GM18861 (cell line): ENCODE measurements around the gene ITPK1.

ENCODE experiments used
- ATAC-seq: cut with Tn5 transposase; IDR thresholded peaks from one replicate; pipeline ENCODE4 v1.9.1; 2021; ENCODE audit not compliant: unreplicated experiment

The ITPK1 gene

GRCh38 chr14:92974541-92975345 is 141.0 kb downstream of the ITPK1 start:
- no peak for ATAC-seq

DNA sequence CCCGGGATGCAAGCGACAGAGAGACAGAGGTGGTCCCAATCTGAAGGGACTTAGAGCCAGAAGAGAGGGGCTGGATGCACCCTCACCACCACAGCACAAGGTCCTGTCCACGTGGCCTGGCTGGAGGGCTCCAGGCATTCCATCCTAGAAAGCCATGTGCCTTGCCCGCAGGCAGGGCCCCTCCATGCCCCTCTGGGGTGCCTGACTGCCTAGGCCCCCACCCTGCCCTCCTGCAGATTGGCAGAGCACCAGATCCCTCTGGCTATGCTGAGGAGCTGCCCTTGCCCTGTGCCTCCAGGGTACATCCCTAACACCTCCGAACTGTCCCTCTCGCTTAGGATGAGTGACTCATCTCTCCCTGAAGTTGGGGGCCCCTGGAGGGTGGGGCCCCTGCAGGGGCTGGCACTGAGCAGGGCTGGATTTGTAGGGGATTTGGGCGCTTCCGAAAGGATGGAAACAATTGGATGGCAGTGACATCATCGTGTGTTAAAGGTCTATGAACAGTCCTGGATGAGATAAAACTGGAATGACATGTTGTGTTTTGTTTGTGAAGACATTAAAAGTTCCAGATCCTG is 141.8 kb downstream of the ITPK1 start:
- ATAC-seq = no peak

DNA sequence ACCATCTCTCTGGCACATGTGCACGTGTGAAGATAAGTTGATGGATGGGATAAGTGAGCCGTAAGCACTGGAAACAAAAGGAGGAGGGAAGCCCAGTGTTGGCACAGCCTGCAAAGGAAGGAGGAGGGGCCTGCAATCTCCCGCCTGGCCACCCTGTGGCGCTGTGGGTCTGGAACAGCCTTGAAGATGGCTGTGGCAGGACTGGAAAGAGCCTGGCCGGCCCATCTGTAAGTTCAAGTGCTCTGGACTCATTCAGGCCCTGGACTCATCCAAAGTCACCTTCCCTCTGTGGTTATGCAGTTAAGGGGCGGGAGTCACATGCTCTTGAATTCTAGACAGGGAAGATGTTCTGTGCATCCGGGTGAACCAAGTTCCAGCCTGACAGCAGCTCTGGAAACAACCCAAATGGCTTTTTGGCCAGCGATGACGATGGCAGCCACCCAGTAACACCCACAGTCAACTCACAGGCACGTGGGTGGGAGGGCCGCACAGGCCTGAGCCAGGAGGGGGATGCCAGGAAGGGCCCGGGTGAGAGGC is 142.4 kb downstream of the ITPK1 start:
- ATAC-seq = no peak

DNA sequence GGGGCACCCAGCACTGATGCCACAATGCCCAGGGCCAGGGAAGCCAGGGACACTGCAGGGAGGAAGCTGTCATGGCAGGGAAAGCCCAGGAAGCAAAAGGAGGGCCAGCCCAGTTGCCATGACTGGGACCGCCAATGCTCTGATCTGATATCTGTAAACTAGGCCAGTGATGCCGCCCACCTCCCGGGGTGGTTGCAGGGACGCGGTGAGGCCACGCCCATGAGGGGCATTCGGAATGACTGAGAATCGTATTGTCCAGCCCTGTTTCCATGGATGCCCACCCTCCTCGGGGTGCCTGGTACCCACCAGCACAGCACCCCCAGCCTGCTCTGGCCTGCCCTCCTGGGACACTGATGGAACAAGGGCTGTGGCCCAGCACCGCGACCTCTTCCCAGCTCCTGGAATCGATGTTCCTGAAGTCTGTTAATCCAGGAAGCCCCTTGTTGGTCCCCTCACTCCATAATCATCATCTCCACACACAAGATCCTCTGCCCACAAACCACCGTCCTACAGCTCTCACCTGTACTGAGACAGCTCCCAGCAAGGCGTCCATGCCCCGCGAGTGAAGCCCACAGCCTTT is 144.0 kb downstream of the ITPK1 start:
- no peak for ATAC-seq

DNA sequence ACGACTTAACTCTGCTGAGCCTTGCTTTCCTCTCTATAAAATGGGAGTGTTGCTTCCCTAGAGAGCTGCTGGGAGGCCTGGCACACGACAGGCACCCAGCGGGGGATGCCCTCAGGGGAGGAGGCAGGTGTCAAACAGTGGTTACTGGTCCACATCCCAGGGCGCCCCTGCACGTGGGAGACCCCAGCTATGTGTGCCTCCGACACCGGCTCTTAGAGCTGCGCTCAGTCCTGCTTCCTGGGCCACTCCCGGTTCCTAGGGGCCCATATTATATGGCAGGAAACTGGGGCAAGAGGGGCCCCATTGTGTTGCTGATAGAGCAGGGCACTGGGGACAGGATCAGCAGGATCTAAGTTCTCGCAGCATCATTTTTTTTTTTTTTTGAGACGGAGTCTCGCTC is 145.5 kb downstream of the ITPK1 start:
- ATAC-seq = no peak

- no peak for ATAC-seq
Observed at GRCh38 chr14:92969871-92970270, 145.9 kb downstream of the ITPK1 start.

DNA sequence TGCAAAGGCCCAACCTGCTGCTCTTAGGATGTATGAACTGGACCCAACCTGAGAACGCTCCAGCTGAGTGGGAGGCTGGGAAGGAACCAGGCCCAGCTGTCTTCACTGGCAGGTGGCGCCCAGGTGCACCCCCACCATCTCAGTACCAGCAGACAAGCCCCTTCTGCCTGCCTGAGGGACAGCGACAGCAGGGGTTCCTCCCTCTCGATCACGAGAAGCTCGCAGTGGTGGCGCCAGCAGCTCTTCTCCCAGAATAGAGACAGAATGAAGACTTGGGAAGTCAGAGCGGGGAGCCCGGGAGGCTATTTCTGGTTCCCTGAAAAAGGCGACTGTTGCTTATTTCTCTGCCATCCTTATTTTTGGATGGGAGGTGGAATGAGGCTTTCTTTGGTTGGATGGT is 146.3 kb downstream of the ITPK1 start:
- ATAC-seq = no peak

- ATAC-seq = no peak
Observed at GRCh38 chr14:92968291-92969020, 147.3 kb downstream of the ITPK1 start.

- ATAC-seq = no peak
Observed at GRCh38 chr14:92967346-92967926, 148.3 kb downstream of the ITPK1 start.

DNA sequence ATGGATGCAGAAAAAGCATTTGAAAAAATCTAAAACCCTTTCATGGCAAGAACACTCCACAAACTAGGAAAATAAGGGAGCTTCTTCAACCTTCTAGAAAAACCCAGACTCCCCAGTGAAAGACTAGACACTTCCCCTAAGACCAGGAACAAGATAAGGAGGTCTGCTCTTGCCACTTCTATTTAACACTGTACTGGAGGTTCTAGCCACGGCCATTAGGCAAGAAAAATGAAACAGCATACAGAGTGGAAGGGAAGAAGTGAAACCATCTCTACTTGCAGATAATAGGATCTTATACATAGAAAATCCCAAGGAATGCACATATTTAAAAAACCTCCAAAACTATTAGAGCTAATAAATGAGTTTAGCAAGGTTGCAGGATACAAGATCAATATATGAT is 150.4 kb downstream of the ITPK1 start:
- peak; percentile 23 for ATAC-seq

DNA sequence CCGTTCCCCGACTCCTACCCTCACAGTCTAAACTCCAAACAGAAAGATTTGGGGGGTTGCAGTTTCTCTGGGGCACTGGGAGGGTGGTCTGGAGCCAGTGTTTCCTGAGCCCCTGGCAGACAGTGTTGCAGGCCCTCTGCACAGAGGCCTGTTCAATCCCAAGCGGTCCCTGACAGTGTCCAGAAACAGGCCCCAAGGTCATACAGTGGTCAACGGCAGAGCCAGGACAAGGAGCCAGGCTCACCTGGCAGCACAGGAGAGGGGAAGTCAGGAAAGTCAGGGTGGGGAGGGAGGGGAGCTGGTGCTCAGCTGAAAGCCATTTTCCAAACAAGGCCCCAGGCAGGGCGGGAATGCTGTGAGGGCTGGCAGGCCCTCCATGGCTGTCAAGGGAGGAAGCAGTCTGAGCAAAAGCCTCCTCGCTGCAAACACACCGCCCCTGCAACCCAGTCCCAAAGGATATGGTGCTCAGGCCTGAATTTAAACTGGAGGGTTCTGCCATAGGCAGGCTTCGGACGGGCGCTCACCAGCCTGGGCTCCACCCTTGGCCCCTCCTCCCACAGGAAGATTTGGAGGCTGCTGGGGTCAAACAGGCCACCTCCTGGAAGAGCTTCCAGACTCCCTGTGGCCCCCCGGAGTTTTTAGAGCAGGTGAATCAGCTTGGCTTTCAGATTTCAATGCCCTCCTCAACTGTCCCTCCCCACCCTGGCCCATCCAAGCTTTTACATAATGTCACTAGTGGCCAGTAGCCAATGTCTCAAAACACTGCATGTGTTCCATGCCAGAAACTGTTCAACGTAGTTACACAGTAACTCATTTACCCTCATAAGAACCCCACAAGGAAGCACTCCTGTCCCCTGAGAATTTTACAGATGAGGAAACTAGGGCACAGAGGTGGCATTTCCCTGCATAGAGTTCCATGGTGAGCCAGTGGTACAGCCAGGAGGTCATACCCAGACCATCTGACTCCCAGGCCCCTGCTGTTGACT is 151.3 kb downstream of the ITPK1 start:
- peak; percentile 57 for ATAC-seq

- no peak for ATAC-seq
Observed at GRCh38 chr14:92963301-92964123, 152.2 kb downstream of the ITPK1 start.

DNA sequence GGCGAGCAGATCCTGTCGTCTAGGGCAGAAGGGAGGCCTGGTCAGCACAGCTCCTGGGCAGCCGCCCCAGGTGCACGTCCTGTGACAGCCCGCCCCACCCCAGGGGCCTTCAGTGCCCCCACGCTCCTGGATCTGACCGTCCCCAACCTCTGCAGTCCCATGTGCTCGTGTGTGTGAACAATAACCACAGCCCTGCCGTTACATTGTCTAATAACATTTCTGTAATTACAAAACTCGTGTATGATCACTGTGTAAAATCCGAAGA is 153.0 kb downstream of the ITPK1 start:
- ATAC-seq = no peak

DNA sequence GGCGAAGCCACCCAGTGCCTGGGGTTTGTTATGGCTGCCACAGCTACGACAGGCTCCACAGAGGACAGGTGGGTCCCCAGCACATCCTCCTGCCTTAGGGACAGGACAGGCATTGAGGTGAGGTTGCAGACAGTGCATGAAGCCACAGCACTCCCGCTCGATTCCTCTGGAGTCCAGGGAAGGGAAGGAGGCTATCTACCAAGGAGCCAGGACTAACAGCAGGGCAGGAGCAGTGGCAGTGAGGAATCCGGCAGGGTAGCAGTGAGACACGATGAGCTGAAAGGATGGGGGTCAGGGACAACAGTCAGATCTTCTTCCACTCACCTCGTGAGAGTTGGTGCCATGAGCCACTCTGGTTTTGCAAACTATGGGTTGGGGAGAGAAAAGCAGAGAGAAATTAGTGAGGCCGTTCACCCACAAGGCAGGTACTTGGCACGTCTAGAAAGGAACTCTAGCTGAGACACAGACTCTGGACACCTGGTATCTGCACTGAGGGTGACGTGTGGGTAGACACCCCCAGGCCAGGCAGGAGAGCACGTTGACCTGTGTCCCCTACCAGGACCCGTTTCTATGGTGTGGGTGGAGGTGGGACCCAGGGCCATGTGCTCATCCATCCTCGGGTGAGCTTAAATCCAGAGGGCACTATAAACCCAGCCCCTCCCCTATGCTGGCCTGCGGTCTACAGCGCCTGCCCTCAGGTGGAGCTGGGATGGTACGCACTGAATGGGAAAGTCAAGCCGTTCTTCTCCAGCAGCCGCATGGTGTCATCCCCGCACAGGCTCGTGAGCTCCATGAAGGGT is 153.5 kb downstream of the ITPK1 start:
- no peak for ATAC-seq

- ATAC-seq = no peak
Observed at GRCh38 chr14:92961567-92961855, 154.2 kb downstream of the ITPK1 start.

DNA sequence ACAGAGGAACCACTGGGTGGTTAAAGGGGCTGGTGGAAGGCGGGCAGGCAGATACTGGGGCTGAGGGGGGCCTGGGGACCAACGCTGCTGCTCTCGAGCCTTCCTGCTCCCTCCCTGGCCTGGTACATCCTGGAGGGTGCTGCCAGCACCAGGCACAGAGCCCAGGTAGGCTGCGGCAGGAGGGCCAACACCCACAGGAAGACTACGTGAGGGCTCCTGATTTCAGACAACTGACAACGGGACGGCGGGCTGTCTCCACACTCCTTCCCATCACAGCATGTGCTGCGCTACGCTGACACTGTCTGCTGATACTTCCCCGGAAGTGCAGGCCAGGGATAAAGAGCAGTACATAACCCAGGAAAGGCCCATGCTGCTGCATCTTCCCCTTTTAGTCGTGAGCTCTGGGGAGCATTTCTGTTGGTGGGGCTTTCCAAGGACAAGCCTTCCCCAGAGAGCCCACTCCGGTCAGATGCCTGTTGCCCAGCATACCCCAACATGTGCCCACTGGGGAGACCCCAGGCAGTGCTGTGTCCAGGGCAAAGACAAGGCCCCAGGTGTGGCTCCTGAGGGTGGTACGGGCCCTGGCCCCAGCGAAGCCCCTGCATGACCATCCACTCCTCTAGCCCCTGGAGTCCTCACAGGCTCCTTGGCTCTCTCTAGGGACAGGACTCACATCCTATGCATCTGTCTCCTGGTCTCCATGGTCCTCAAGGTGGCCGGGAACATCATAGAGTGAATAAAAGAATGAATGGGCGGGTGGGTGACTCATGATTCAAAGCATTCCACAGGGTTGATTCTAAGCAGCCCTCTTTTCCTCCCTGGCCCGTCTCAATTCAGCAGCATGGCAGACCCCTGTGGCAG is 154.8 kb downstream of the ITPK1 start:
- no peak for ATAC-seq

- ATAC-seq = no peak
Observed at GRCh38 chr14:92959761-92960680, 155.7 kb downstream of the ITPK1 start.
